Trophoblast cell (in vitro differentiated cells and primary cell): ENCODE measurements around the gene SLC29A4.
"Not testable (repeated sequence)": the region's sequence is repeated elsewhere in the genome, so short reads cannot be mapped to it uniquely, and the experiment has no call there.

Experiments
- DNase-seq, 2 donors: peaks; one replicate each; pipeline ENCODE4 v3.0.0-alpha.2; 2016
- H2AFZ ChIP-seq: 2 replicates; pipeline ENCODE4 v1.6.1; 2013; ENCODE audit warnings: low read length, moderate library complexity, mild to moderate bottlenecking; ENCODE audit not compliant: insufficient read depth, poor library complexity
- H2AK5ac ChIP-seq: 2 replicates; pipeline ENCODE4 v1.6.1; 2013; ENCODE audit warnings: mild to moderate bottlenecking, low read length
- H2BK120ac ChIP-seq: 2 replicates; pipeline ENCODE4 v1.6.1; 2013; ENCODE audit warnings: low read length, mild to moderate bottlenecking, moderate library complexity; ENCODE audit not compliant: insufficient read depth, poor library complexity
- H2BK12ac ChIP-seq: 2 replicates; pipeline ENCODE4 v1.6.1; 2013; ENCODE audit warnings: mild to moderate bottlenecking, low read length, moderate library complexity
- H2BK5ac ChIP-seq: 2 replicates; pipeline ENCODE4 v1.6.1; 2013; ENCODE audit warnings: low read length, low read depth, moderate library complexity, mild to moderate bottlenecking; ENCODE audit not compliant: poor library complexity
- H3K14ac ChIP-seq: 2 replicates; pipeline ENCODE4 v1.6.1; 2013; ENCODE audit warnings: mild to moderate bottlenecking, low read length
- H3K18ac ChIP-seq: 2 replicates; pipeline ENCODE4 v1.6.1; 2013; ENCODE audit warnings: mild to moderate bottlenecking, low read length
- H3K23ac ChIP-seq: 2 replicates; pipeline ENCODE4 v1.6.1; 2013; ENCODE audit warnings: low read length
- H3K27ac ChIP-seq: 2 replicates; pipeline ENCODE4 v1.5.1; 2013; ENCODE audit warnings: low read depth, mild to moderate bottlenecking, inconsistent platforms, low read length, moderate library complexity
- H3K27me3 ChIP-seq: 2 replicates; pipeline ENCODE4 v1.6.1; 2013; ENCODE audit warnings: inconsistent platforms, mild to moderate bottlenecking, low read length, moderate library complexity; ENCODE audit not compliant: insufficient read depth
- H3K36me3 ChIP-seq, 2 experiments: 1 replicate in 1 of 2; 2 replicates in 1 of 2; pipeline ENCODE4 v1.6.1; 2013; ENCODE audit warnings: low read length in 2 of 2, mild to moderate bottlenecking in 2 of 2, moderate library complexity in 1 of 2; ENCODE audit not compliant: insufficient read depth in 2 of 2, control insufficient read depth in 1 of 2
- H3K4ac ChIP-seq: 2 replicates; pipeline ENCODE4 v1.6.1; 2013; ENCODE audit warnings: low read depth, mild to moderate bottlenecking, low read length, moderate library complexity
- H3K4me1 ChIP-seq, 2 experiments: 1 replicate in 1 of 2; 2 replicates in 1 of 2; pipeline ENCODE4 v1.6.1; 2013; ENCODE audit warnings: low read length in 2 of 2, mild to moderate bottlenecking in 2 of 2, moderate library complexity in 1 of 2; ENCODE audit not compliant: insufficient read depth in 2 of 2, control insufficient read depth in 1 of 2
- H3K4me2 ChIP-seq: 2 replicates; pipeline ENCODE4 v1.6.1; 2013; ENCODE audit warnings: inconsistent platforms, mild to moderate bottlenecking, low read length, moderate library complexity
- H3K4me3 ChIP-seq: 2 replicates; pipeline ENCODE4 v1.5.1; 2013; ENCODE audit warnings: mild to moderate bottlenecking, low read depth, low read length, inconsistent platforms
- H3K79me1 ChIP-seq: one replicate; pipeline ENCODE4 v1.6.1; 2013; ENCODE audit warnings: low read length
- H3K79me2 ChIP-seq: 2 replicates; pipeline ENCODE4 v1.6.1; 2013; ENCODE audit warnings: low read length, mild to moderate bottlenecking; ENCODE audit not compliant: control insufficient read depth, insufficient read depth, poor library complexity
- H3K9ac ChIP-seq: 2 replicates; pipeline ENCODE4 v1.6.1; 2013; ENCODE audit warnings: mild to moderate bottlenecking, low read length
- H3K9me3 ChIP-seq: 2 replicates; pipeline ENCODE4 v1.6.1; 2013; ENCODE audit warnings: low read depth, mild to moderate bottlenecking, control low read depth, inconsistent platforms, low read length; ENCODE audit not compliant: insufficient read depth
- H4K12ac ChIP-seq: 2 replicates; pipeline ENCODE4 v1.6.1; 2013; ENCODE audit warnings: low read depth, mild to moderate bottlenecking, low read length, moderate library complexity
- H4K8ac ChIP-seq: 2 replicates; pipeline ENCODE4 v1.6.1; 2013; ENCODE audit warnings: low read depth, mild to moderate bottlenecking, low read length, moderate library complexity
- H4K91ac ChIP-seq: one replicate; pipeline ENCODE4 v1.6.1; 2013; ENCODE audit warnings: low read depth, mild to moderate bottlenecking, low read length, moderate library complexity
- WGBS: extraction: QIAGEN DNeasy Blood & Tissue Kit; methylation state at CpG from one replicate; pipeline ENCODE4 v1.1.7; 2013; ENCODE audit warnings: missing lambda C conversion rate; ENCODE audit not compliant: insufficient read length, insufficient coverage; ENCODE audit errors: extremely low coverage; 5-methylcytosine and 5-hydroxymethylcytosine counted together

Gene SLC29A4

GRCh38 chr7:5270788-5271187 lies 12.0 kb upstream of the SLC29A4 start:
- no peak overlapping the region for H2AK5ac ChIP-seq

GRCh38 chr7:5273831-5274405 lies 8.8 kb upstream of the SLC29A4 start:
- not testable (repeated sequence) for H2AFZ ChIP-seq, H3K79me1 ChIP-seq, H3K27me3 ChIP-seq, H3K23ac ChIP-seq, H4K91ac ChIP-seq, H3K79me2 ChIP-seq, H3K18ac ChIP-seq, H3K4me2 ChIP-seq, H2BK5ac ChIP-seq, H3K9me3 ChIP-seq, H3K14ac ChIP-seq, H3K36me3 ChIP-seq, H3K9ac ChIP-seq, H3K4me3 ChIP-seq, H3K4ac ChIP-seq, H4K8ac ChIP-seq, H2BK120ac ChIP-seq, H3K27ac ChIP-seq, DNase-seq, H3K4me1 ChIP-seq, H2BK12ac ChIP-seq, H4K12ac ChIP-seq, H2AK5ac ChIP-seq
- WGBS = no CpG with 5 or more reads among the region's 18 CpGs

More at GRCh38 chr7:5270788-5271187, 12.0 kb upstream of the SLC29A4 start:
- no peak overlapping the region for H4K12ac ChIP-seq
- H4K91ac ChIP-seq = no peak overlapping the region
- DNase-seq = no peak
- WGBS = no CpG with 5 or more reads among the region's 6 CpGs
- no peak overlapping the region for H3K4me2 ChIP-seq
- no peak overlapping the region for H3K23ac ChIP-seq
- H3K79me1 ChIP-seq = no peaks in the 10 kb centered on the region
- no peak overlapping the region for H3K18ac ChIP-seq
- no peak overlapping the region for H3K14ac ChIP-seq
- H2BK120ac ChIP-seq = no peak overlapping the region
- no peaks in the 10 kb centered on the region for H3K9me3 ChIP-seq
- H4K8ac ChIP-seq = no peak overlapping the region
- no peak overlapping the region for H2BK12ac ChIP-seq
- no peak overlapping the region for H2AFZ ChIP-seq
- no peaks in the 10 kb centered on the region for H3K4me1 ChIP-seq
- no peak overlapping the region for H3K27ac ChIP-seq
- H3K79me2 ChIP-seq = no peaks in the 10 kb centered on the region
- H3K36me3 ChIP-seq = no peaks in the 10 kb centered on the region
- no peak overlapping the region for H2BK5ac ChIP-seq
- H3K4me3 ChIP-seq = no peak overlapping the region
- no peak overlapping the region for H3K9ac ChIP-seq
- H3K27me3 ChIP-seq = no peaks in the 10 kb centered on the region
- H3K4ac ChIP-seq = no peak overlapping the region

- Histone ChIP-seq H3K4ac (no peak overlapping the region), H3K27me3 (no peaks in the 10 kb centered on the region), H3K36me3 (no peaks in the 10 kb centered on the region), H3K4me3 (no peak overlapping the region), H3K23ac (no peak overlapping the region), H2BK5ac (no peak overlapping the region), H2AK5ac (no peak overlapping the region), H4K12ac (no peak overlapping the region), H4K91ac (no peak overlapping the region), H3K9me3 (peaks cover 2% of the 10 kb centered on the region), H2BK120ac (no peak overlapping the region), H3K14ac (no peak overlapping the region), H3K18ac (no peak overlapping the region), H2AFZ (no peak overlapping the region), H3K79me1 (no peaks in the 10 kb centered on the region), H3K4me2 (no peak overlapping the region), H3K4me1 (no peaks in the 10 kb centered on the region), H4K8ac (no peak overlapping the region), H3K79me2 (no peaks in the 10 kb centered on the region), H3K27ac (no peak overlapping the region), H3K9ac (no peak overlapping the region), H2BK12ac (no peak overlapping the region)
- no peak for DNase-seq
- WGBS = no CpG with 5 or more reads among the region's 7 CpGs
These were observed 8.3 kb upstream of the SLC29A4 start for GRCh38 chr7:5274441-5274840.

- not testable (repeated sequence) for H3K18ac ChIP-seq, H3K4me2 ChIP-seq, H3K4ac ChIP-seq, DNase-seq, H2BK12ac ChIP-seq, H3K9ac ChIP-seq, H2AFZ ChIP-seq, H4K8ac ChIP-seq, H3K79me1 ChIP-seq, H2AK5ac ChIP-seq, H2BK120ac ChIP-seq, H3K4me1 ChIP-seq, H3K14ac ChIP-seq, H3K27ac ChIP-seq, H4K12ac ChIP-seq, H3K4me3 ChIP-seq, H3K36me3 ChIP-seq, H3K79me2 ChIP-seq, H2BK5ac ChIP-seq, H3K23ac ChIP-seq, H4K91ac ChIP-seq, H3K27me3 ChIP-seq, H3K9me3 ChIP-seq
- WGBS = no CpG with 5 or more reads among the region's 11 CpGs
These were observed 7.7 kb upstream of the SLC29A4 start for GRCh38 chr7:5274985-5275431.
